HG02973 (cell line): Measurements from ENCODE around the gene KCNG2.

Experiments used
- ATAC-seq: cut with Tn5 transposase; IDR thresholded peaks from one replicate; pipeline ENCODE4 v1.9.1; 2021; ENCODE audit warnings: moderate library complexity; ENCODE audit not compliant: unreplicated experiment

Gene KCNG2

GRCh38 chr18:79768745-79769144 is 29.0 kb upstream of the KCNG2 start:
- ATAC-seq: no peak

GRCh38 chr18:79769698-79770500 is 27.8 kb upstream of the KCNG2 start:
- ATAC-seq: no peak

- no peak for ATAC-seq
These were observed 27.3 kb upstream of the KCNG2 start for GRCh38 chr18:79770501-79770815.

GRCh38 chr18:79770826-79771225 is 26.9 kb upstream of the KCNG2 start:
- no peak for ATAC-seq

- ATAC-seq: no peak
These were observed 26.2 kb upstream of the KCNG2 start for GRCh38 chr18:79771446-79772107.

- ATAC-seq: no peak
These were observed 25.5 kb upstream of the KCNG2 start for GRCh38 chr18:79772108-79772864.

GRCh38 chr18:79772865-79773696 is 24.7 kb upstream of the KCNG2 start:
- no peak for ATAC-seq

GRCh38 chr18:79774111-79774510 is 23.6 kb upstream of the KCNG2 start:
- no peak for ATAC-seq

GRCh38 chr18:79775441-79776221 is 22.1 kb upstream of the KCNG2 start:
- ATAC-seq: no peak

- ATAC-seq: no peak
These were observed 21.1 kb upstream of the KCNG2 start for GRCh38 chr18:79776674-79777073.

GRCh38 chr18:79778291-79778791 is 19.4 kb upstream of the KCNG2 start:
- ATAC-seq: no peak

GRCh38 chr18:79779021-79779699 is 18.6 kb upstream of the KCNG2 start:
- ATAC-seq: no peak

- no peak for ATAC-seq
These were observed 18.0 kb upstream of the KCNG2 start for GRCh38 chr18:79779700-79780190.

- ATAC-seq: no peak
These were observed 17.2 kb upstream of the KCNG2 start for GRCh38 chr18:79780547-79780946.

GRCh38 chr18:79781331-79781941 is 16.3 kb upstream of the KCNG2 start:
- ATAC-seq: no peak

GRCh38 chr18:79782566-79783308 is 15.0 kb upstream of the KCNG2 start:
- no peak for ATAC-seq

- ATAC-seq: no peak
These were observed 13.4 kb upstream of the KCNG2 start for GRCh38 chr18:79784071-79784913.
